ENCODE data around the gene ACSM2A.
"Not testable (repeated sequence)": the region's sequence is repeated elsewhere in the genome, so short reads cannot be mapped to it uniquely, and the experiment has no call there.

The ACSM2A gene

DNA sequence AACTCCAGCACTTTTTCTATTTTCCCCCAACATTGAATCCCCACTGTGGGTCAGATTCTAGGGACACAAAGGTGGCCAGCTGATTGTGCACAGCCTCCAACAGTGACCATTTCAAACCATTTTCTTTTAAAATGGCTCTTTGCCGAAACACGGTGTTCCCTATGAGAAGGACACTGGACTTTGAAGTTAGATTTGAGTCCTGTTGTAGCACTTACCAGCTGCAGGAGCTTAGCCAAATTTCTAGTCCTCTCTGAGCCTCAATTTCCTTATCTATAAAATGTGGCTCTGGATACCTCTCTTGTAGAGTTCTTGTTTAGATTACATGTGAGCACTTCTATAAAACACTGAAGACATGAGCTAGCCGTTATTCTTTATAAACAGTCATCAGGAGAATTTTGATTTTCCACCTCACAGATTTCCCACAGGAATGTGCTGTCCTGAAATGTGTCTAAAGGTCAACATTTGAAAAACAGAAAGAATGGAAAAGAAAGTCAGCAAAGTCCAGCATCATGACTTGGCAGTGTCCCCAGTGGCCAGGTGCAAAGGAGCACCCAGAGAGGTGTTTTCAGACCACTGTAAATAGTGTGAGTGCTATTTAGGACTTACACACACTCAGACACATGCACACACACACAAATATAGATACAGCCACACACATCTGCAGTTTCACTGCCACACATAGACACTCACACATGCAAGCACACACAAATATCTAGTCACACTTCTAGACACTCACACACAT is 4.5 kb upstream of the ACSM2A start:
- no CpG with 5 or more reads among the region's 3 CpGs for WGBS (ENCODE audit: insufficient coverage)

GRCh38 chr16:20453633-20454032 is 2.3 kb downstream of the ACSM2A start:
- H3K4me3 ChIP-seq (ENCODE audit: control insufficient read depth in 1 of 7, extremely low read depth in 1 of 7, insufficient read depth in 4 of 7, low read depth in 2 of 7, low read length in 6 of 7); H3K36me3 ChIP-seq (ENCODE audit: control insufficient read depth in 4 of 4, insufficient read depth in 4 of 4, low read length in 3 of 4); H3K4me1 ChIP-seq (ENCODE audit: control extremely low read depth in 1 of 4, control insufficient read depth in 4 of 4, insufficient read depth in 4 of 4, low read length in 3 of 4); H3K9me3 ChIP-seq (ENCODE audit: control extremely low read depth in 1 of 5, control insufficient read depth in 4 of 5, insufficient read depth in 2 of 5, low read depth in 1 of 5, low read length in 4 of 5); H3K27me3 ChIP-seq (replicated peaks in 2 of 5; ENCODE audit: control insufficient read depth in 4 of 5, insufficient read depth in 5 of 5, low read length in 4 of 5); POLR2A ChIA-PET; DNase-seq; H3K27ac ChIP-seq (ENCODE audit: insufficient read depth in 1 of 2, low read depth in 1 of 2, low read length in 2 of 2, poor library complexity in 1 of 2, severe bottlenecking in 2 of 2); CTCF ChIA-PET: not testable (repeated sequence)
- WGBS (ENCODE audit: insufficient coverage): no CpG with 5 or more reads among the region's 5 CpGs

More for the DNA sequence above, 4.5 kb upstream of the ACSM2A start:
- H3K27me3 ChIP-seq (replicated peaks in 2 of 5; ENCODE audit: control insufficient read depth in 4 of 5, insufficient read depth in 5 of 5, low read length in 4 of 5); H3K36me3 ChIP-seq (ENCODE audit: control insufficient read depth in 4 of 4, insufficient read depth in 4 of 4, low read length in 3 of 4); H3K4me1 ChIP-seq (ENCODE audit: control extremely low read depth in 1 of 4, control insufficient read depth in 4 of 4, insufficient read depth in 4 of 4, low read length in 3 of 4); H3K4me3 ChIP-seq (ENCODE audit: control insufficient read depth in 1 of 7, extremely low read depth in 1 of 7, insufficient read depth in 4 of 7, low read depth in 2 of 7, low read length in 6 of 7); POLR2A ChIA-PET; DNase-seq; CTCF ChIA-PET; H3K9me3 ChIP-seq (ENCODE audit: control extremely low read depth in 1 of 5, control insufficient read depth in 4 of 5, insufficient read depth in 2 of 5, low read depth in 1 of 5, low read length in 4 of 5); H3K27ac ChIP-seq (ENCODE audit: insufficient read depth in 1 of 2, low read depth in 1 of 2, low read length in 2 of 2, poor library complexity in 1 of 2, severe bottlenecking in 2 of 2): not testable (repeated sequence)

- H3K9me3 ChIP-seq (ENCODE audit: control extremely low read depth in 1 of 5, control insufficient read depth in 4 of 5, insufficient read depth in 2 of 5, low read depth in 1 of 5, low read length in 4 of 5); DNase-seq; H3K4me3 ChIP-seq (ENCODE audit: control insufficient read depth in 1 of 7, extremely low read depth in 1 of 7, insufficient read depth in 4 of 7, low read depth in 2 of 7, low read length in 6 of 7); H3K4me1 ChIP-seq (ENCODE audit: control extremely low read depth in 1 of 4, control insufficient read depth in 4 of 4, insufficient read depth in 4 of 4, low read length in 3 of 4); H3K27ac ChIP-seq (ENCODE audit: insufficient read depth in 1 of 2, low read depth in 1 of 2, low read length in 2 of 2, poor library complexity in 1 of 2, severe bottlenecking in 2 of 2); CTCF ChIA-PET; POLR2A ChIA-PET; H3K27me3 ChIP-seq (replicated peaks in 2 of 5; ENCODE audit: control insufficient read depth in 4 of 5, insufficient read depth in 5 of 5, low read length in 4 of 5); H3K36me3 ChIP-seq (ENCODE audit: control insufficient read depth in 4 of 4, insufficient read depth in 4 of 4, low read length in 3 of 4): not testable (repeated sequence)
- 100% methylated on average over 1 of the region's 2 CpGs for WGBS (ENCODE audit: insufficient coverage)
Observed at GRCh38 chr16:20459227-20459626, 7.9 kb downstream of the ACSM2A start.

- POLR2A ChIA-PET; H3K27me3 ChIP-seq (replicated peaks in 2 of 5; ENCODE audit: control insufficient read depth in 4 of 5, insufficient read depth in 5 of 5, low read length in 4 of 5); H3K27ac ChIP-seq (ENCODE audit: insufficient read depth in 1 of 2, low read depth in 1 of 2, low read length in 2 of 2, poor library complexity in 1 of 2, severe bottlenecking in 2 of 2); H3K4me1 ChIP-seq (ENCODE audit: control extremely low read depth in 1 of 4, control insufficient read depth in 4 of 4, insufficient read depth in 4 of 4, low read length in 3 of 4); CTCF ChIA-PET; H3K36me3 ChIP-seq (ENCODE audit: control insufficient read depth in 4 of 4, insufficient read depth in 4 of 4, low read length in 3 of 4); H3K4me3 ChIP-seq (ENCODE audit: control insufficient read depth in 1 of 7, extremely low read depth in 1 of 7, insufficient read depth in 4 of 7, low read depth in 2 of 7, low read length in 6 of 7); DNase-seq; H3K9me3 ChIP-seq (ENCODE audit: control extremely low read depth in 1 of 5, control insufficient read depth in 4 of 5, insufficient read depth in 2 of 5, low read depth in 1 of 5, low read length in 4 of 5): not testable (repeated sequence)
- WGBS (ENCODE audit: insufficient coverage): no CpG with 5 or more reads among the region's 4 CpGs
Observed at GRCh38 chr16:20460313-20460712, 9.0 kb downstream of the ACSM2A start.

DNA sequence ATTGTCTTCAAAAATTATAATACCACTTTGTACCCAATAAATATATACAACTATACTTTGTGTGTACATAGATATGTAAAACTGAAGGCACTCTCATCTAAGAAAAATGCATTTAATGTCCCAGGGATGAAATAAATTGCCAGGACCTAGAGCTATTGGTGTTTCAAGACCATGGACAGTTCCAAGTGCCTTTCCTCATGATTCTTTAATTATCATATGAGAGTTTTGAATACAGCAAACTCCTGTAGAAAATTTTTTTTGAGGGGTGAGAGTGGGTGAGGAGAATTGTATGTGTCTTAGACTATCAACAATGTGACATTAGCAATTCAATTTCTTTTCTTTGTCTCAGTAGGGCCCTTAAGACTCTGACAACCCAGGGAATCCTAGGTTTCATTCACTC is 17.6 kb downstream of the ACSM2A start:
- H3K4me1 ChIP-seq (ENCODE audit: control extremely low read depth in 1 of 4, control insufficient read depth in 4 of 4, insufficient read depth in 4 of 4, low read length in 3 of 4); H3K36me3 ChIP-seq (ENCODE audit: control insufficient read depth in 4 of 4, insufficient read depth in 4 of 4, low read length in 3 of 4); H3K27me3 ChIP-seq (replicated peaks in 2 of 5; ENCODE audit: control insufficient read depth in 4 of 5, insufficient read depth in 5 of 5, low read length in 4 of 5); H3K27ac ChIP-seq (ENCODE audit: insufficient read depth in 1 of 2, low read depth in 1 of 2, low read length in 2 of 2, poor library complexity in 1 of 2, severe bottlenecking in 2 of 2); H3K9me3 ChIP-seq (ENCODE audit: control extremely low read depth in 1 of 5, control insufficient read depth in 4 of 5, insufficient read depth in 2 of 5, low read depth in 1 of 5, low read length in 4 of 5); POLR2A ChIA-PET; DNase-seq; CTCF ChIA-PET; H3K4me3 ChIP-seq (ENCODE audit: control insufficient read depth in 1 of 7, extremely low read depth in 1 of 7, insufficient read depth in 4 of 7, low read depth in 2 of 7, low read length in 6 of 7): not testable (repeated sequence)

GRCh38 chr16:20469930-20470329 is 18.6 kb downstream of the ACSM2A start:
- CTCF ChIA-PET: not testable (repeated sequence)

DNA sequence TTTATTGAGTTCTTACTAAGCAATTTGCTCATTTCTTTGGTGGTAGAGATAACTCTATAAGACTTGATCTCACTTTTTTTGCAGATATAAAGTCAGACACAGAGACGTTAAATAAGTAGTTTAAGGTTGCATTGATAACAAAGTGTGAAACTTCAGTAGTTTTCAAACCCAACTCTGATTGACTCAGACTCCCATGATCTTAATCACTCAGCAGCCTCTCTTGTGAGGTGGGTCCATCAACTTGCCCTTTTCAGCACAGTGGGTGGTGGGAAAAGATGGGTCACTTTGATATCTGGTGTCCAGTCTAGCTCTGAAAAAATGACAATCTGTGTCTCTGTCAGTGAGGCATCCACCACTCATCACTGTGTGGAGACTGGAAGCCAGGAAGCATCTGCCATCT is 19.4 kb downstream of the ACSM2A start:
- DNase-seq; POLR2A ChIA-PET; H3K27ac ChIP-seq (ENCODE audit: insufficient read depth in 1 of 2, low read depth in 1 of 2, low read length in 2 of 2, poor library complexity in 1 of 2, severe bottlenecking in 2 of 2); H3K9me3 ChIP-seq (ENCODE audit: control extremely low read depth in 1 of 5, control insufficient read depth in 4 of 5, insufficient read depth in 2 of 5, low read depth in 1 of 5, low read length in 4 of 5); H3K4me3 ChIP-seq (ENCODE audit: control insufficient read depth in 1 of 7, extremely low read depth in 1 of 7, insufficient read depth in 4 of 7, low read depth in 2 of 7, low read length in 6 of 7); H3K36me3 ChIP-seq (ENCODE audit: control insufficient read depth in 4 of 4, insufficient read depth in 4 of 4, low read length in 3 of 4); CTCF ChIA-PET; H3K27me3 ChIP-seq (replicated peaks in 2 of 5; ENCODE audit: control insufficient read depth in 4 of 5, insufficient read depth in 5 of 5, low read length in 4 of 5); H3K4me1 ChIP-seq (ENCODE audit: control extremely low read depth in 1 of 4, control insufficient read depth in 4 of 4, insufficient read depth in 4 of 4, low read length in 3 of 4): not testable (repeated sequence)
- WGBS (ENCODE audit: insufficient coverage): no CpG with 5 or more reads among the region's 1 CpG

More at GRCh38 chr16:20469930-20470329, 18.6 kb downstream of the ACSM2A start:
- H3K9me3 ChIP-seq (ENCODE audit: control extremely low read depth in 1 of 5, control insufficient read depth in 4 of 5, insufficient read depth in 2 of 5, low read depth in 1 of 5, low read length in 4 of 5); H3K27ac ChIP-seq (ENCODE audit: insufficient read depth in 1 of 2, low read depth in 1 of 2, low read length in 2 of 2, poor library complexity in 1 of 2, severe bottlenecking in 2 of 2); DNase-seq; POLR2A ChIA-PET; H3K4me3 ChIP-seq (ENCODE audit: control insufficient read depth in 1 of 7, extremely low read depth in 1 of 7, insufficient read depth in 4 of 7, low read depth in 2 of 7, low read length in 6 of 7); H3K36me3 ChIP-seq (ENCODE audit: control insufficient read depth in 4 of 4, insufficient read depth in 4 of 4, low read length in 3 of 4); H3K4me1 ChIP-seq (ENCODE audit: control extremely low read depth in 1 of 4, control insufficient read depth in 4 of 4, insufficient read depth in 4 of 4, low read length in 3 of 4); H3K27me3 ChIP-seq (replicated peaks in 2 of 5; ENCODE audit: control insufficient read depth in 4 of 5, insufficient read depth in 5 of 5, low read length in 4 of 5): not testable (repeated sequence)
- WGBS (ENCODE audit: insufficient coverage): no CpG with 5 or more reads among the region's 2 CpGs
